K562 treated with DMSO at 1 percent for 4 hours (cell line): ENCODE results near the gene NEURL4. TPM values are rescaled to one million over a fixed set of nuclear protein-coding genes. Genes with fewer than 3 reads are reported as not detected.

Experiments used
- total RNA-seq: library from RNA; unstranded; fragments of 300-600 nt; gene quantifications from 2 replicates; pipeline ENCODE4 v1.2.3, GENCODE V29; 2022; ENCODE audit not compliant: insufficient read depth

NEURL4 gene
- total RNA-seq, result 8.2 and 13.1 TPM in 2 replicates

DNA sequence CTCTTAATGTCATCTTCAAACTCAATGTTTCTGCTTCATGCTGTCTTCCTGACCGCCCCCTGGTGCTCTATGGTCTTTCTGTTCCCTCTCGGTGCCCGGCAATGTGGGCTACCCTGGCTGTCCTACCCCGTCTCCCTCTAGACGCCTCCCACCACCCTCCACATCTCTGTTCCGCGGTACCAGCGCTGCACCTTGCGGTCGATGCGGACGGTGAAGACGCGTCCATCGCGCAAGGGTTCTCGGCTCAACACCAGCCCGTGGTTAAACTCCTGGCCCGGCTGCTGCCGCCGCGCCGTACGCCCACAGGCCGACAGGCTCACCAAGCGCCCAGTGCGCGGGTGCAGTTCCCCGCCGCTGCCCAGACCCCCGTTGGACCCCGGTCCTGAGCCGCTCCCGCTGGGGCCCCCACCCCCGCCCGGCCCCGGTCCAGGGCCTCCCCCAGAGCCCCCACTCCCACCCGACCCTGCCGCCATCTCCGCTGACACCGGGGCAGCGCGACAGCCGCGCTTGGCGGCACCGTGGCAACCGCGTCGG lies at the start of gene NEURL4:
Gene NEURL4, minus strand, starts transcription at position 496 of the 534 bp plus-strand sequence. Its CDS starts 23 bp downstream, at position 473.

GRCh38 chr17:7355053-7355452 lies 25.9 kb upstream of the NEURL4 start, which contains the start of gene TMEM95:
TSS of gene TMEM95 (plus strand) at chr17:7355156. CDS start at chr17:7355205, 49 bp downstream.

DNA sequence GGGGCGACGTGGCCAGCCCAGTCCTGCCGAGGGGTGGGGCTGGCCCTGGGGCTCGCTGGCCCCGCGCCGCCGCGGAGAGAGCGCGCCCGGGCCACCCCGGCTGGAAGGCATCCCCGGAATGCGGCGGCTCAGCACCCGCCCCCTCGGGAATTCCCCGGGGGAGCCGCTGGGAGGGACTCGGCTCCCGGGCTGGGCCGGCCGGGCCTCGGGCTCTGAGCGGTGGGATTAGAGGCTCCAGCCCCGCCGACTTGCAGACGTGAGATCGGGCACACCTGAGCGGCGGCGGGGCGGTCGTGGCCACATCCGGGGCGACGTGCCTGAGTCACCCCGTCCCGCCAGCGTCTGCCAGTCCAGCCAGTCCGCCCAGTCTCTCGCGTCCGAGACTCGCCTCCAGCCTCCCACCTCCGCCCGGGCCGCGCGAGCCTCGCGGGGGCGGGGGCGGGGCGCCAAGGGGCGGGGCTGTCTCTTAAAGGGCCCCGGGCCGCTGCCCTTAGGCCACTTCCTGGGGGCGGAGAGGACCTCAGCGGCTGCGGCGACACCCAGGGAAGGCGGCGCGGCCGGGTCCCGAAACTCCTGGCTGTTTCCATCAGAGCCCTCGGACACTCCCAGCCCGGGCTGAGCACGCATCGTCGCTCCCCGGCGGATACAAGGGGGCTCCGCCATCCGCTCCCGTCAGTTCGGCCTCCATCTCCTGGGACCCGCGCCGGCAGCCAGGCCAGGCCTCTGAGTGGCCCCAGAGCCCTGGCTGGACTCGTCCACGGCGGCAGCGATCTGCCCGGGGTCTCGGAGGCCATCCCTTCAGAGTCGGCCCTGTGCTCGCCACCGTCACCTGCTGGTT lies 22.7 kb upstream of the NEURL4 start, which contains the start of gene KCTD11:
Gene KCTD11, plus strand, starts transcription at position 498 of the 838 bp plus-strand sequence.

GRCh38 chr17:7336240-7337175 lies 7.4 kb upstream of the NEURL4 start, which contains the start of gene ACAP1:
TSS of gene ACAP1 (plus strand) at chr17:7336529. CDS start at chr17:7336735, 206 bp downstream.

GRCh38 chr17:7314719-7315569 lies 14.2 kb downstream of the NEURL4 start, which contains the start of gene GPS2:
TSS of gene GPS2 (minus strand) at chr17:7315360. CDS start at chr17:7315052, 308 bp downstream.

DNA sequence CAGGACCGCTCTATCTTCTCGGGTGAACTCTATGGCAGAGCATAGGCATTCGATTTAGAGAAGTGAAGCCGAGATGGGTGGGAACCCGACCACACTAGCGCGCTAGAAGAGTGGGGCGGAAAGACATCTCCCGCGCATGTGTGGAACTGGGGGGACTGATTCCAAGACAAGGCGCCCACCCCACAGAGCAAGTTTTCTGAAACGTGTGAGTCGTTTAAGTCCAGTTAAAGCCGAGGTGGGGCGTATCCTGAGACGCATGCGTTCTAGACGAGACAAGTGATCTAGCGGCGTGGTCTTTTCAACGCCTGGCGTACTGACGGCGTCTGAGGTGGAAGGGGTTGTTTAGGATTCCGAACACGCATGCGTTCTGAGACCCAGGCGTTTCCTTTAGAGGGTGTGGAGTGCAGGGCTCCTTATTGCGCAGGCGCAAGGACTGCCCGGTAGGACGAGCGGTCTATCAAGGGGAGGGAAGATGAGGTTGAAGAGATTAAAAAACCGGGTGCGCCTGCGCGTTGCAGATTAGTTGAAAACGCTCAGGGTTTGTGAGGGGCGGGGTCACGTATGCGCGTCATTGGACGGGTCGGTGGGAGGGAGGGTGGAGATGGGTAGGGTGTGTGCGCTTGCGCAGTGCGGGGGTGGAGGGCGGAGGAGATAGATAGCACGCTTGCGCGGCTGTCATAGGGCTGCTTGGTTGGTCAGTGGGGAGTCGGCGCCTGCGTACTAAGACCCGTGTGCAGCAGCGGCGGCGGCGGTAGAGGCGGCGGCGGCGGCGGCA lies 22.0 kb downstream of the NEURL4 start, which contains the start of gene EIF5A:
Gene EIF5A, plus strand, starts transcription at position 718 of the 775 bp plus-strand sequence. CDS start 2,008 bp downstream, outside the sequence.

DNA sequence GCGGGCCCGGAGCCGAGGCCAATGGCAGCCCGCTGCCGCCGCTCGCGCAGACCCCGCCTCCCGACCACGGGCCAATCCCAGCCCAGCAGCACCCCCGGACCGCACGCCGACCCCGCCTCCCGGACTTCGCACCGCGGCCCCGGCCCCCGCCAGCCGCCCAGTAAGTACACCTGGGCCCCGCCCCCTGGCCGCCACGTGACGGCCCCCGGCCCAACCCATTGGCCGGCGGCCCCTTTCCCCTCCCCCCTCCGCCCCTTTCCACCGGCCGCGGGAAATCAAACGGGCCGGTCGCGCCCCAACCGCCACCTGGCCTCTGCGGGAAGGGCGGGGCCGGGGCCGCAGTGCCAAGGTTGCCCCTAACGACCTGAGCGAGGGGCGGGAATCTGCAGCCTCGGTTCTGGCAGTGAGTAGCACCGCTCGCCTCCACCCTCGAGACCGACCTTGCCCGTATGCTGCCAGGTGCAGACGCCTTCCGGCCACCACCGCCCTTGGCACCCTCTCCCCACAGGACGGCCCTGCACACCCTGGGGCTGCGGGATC lies 34.5 kb downstream of the NEURL4 start, which contains the start of gene YBX2:
Gene YBX2, minus strand, starts transcription at position 26 of the 540 bp plus-strand sequence. CDS start 139 bp downstream, outside the sequence.

GRCh38 chr17:7281074-7281952 lies 47.8 kb downstream of the NEURL4 start, which contains the start of gene SLC2A4:
TSS of gene SLC2A4 (plus strand) at chr17:7281718. CDS start at chr17:7281935, 217 bp downstream.

Other genes with a start within 250 kb of the NEURL4 start
- gene CLEC10A, start 249.1 kb downstream of the NEURL4 start, total RNA-seq, result not detected in 2 replicates
- gene ASGR2, start 214.5 kb downstream of the NEURL4 start, total RNA-seq, result not detected in 2 replicates
- gene ASGR1, start 150.0 kb downstream of the NEURL4 start, total RNA-seq, result 0.52 TPM in 1 of 2 replicates, not detected in the other
- gene DLG4, start 109.5 kb downstream of the NEURL4 start, total RNA-seq, result 5.6 and 7.8 TPM in 2 replicates
- gene ACADVL, start 109.4 kb downstream of the NEURL4 start, total RNA-seq, result 284 and 290 TPM in 2 replicates
- gene DVL2, start 94.8 kb downstream of the NEURL4 start, total RNA-seq, result 46.3 and 47.3 TPM in 2 replicates
- gene PHF23, start 89.9 kb downstream of the NEURL4 start, total RNA-seq, result 11.3 and 15.0 TPM in 2 replicates
- gene GABARAP, start 86.9 kb downstream of the NEURL4 start, total RNA-seq, result 256 and 265 TPM in 2 replicates
- 77.2 and 80.6 TPM in 2 replicates for gene CTDNEP1, start 77.6 kb downstream of the NEURL4 start, total RNA-seq
- gene ELP5, start 77.1 kb downstream of the NEURL4 start, total RNA-seq, result 46.9 and 57.4 TPM in 2 replicates
- 20.0 and 29.2 TPM in 2 replicates for gene CLDN7, start 66.9 kb downstream of the NEURL4 start, total RNA-seq
- gene SLC2A4, start 47.6 kb downstream of the NEURL4 start, total RNA-seq, result 0.82 TPM in 1 of 2 replicates, not detected in the other
- gene YBX2, start 34.7 kb downstream of the NEURL4 start, total RNA-seq, result not detected in 2 replicates
- gene EIF5A, start 21.7 kb downstream of the NEURL4 start, total RNA-seq, result 354 and 384 TPM in 2 replicates
- 45.5 and 46.9 TPM in 2 replicates for gene GPS2, start 14.0 kb downstream of the NEURL4 start, total RNA-seq
- 4.5 and 5.4 TPM in 2 replicates for gene ACAP1, start 7.2 kb upstream of the NEURL4 start, total RNA-seq
- gene KCTD11, start 22.8 kb upstream of the NEURL4 start, total RNA-seq, result 3.2 and 4.3 TPM in 2 replicates
- not detected in 2 replicates for gene TMEM95, start 25.8 kb upstream of the NEURL4 start, total RNA-seq
- 7.3 and 8.2 TPM in 2 replicates for gene TNK1, start 51.8 kb upstream of the NEURL4 start, total RNA-seq
- 7.7 and 10.7 TPM in 2 replicates for gene PLSCR3, start 65.2 kb upstream of the NEURL4 start, total RNA-seq
- 43.4 and 70.5 TPM in 2 replicates for gene TMEM256, start 74.8 kb upstream of the NEURL4 start, total RNA-seq
- gene NLGN2, start 78.5 kb upstream of the NEURL4 start, total RNA-seq, result 7.1 and 11.9 TPM in 2 replicates
- gene SPEM1, start 91.0 kb upstream of the NEURL4 start, total RNA-seq, result not detected in 2 replicates
- not detected in 2 replicates for gene SPEM2, start 96.3 kb upstream of the NEURL4 start, total RNA-seq
- not detected in 2 replicates for gene SPEM3, start 99.5 kb upstream of the NEURL4 start, total RNA-seq
- 6.8 and 6.9 TPM in 2 replicates for gene TMEM102, start 106.1 kb upstream of the NEURL4 start, total RNA-seq
- gene FGF11, start 110.2 kb upstream of the NEURL4 start, total RNA-seq, result 5.7 and 9.0 TPM in 2 replicates
- gene CHRNB1, start 115.7 kb upstream of the NEURL4 start, total RNA-seq, result 8.1 and 9.3 TPM in 2 replicates
- 3.2 TPM in 2 replicates for gene ZBTB4, start 150.3 kb upstream of the NEURL4 start, total RNA-seq
- gene SLC35G6, start 152.1 kb upstream of the NEURL4 start, total RNA-seq, result not detected in 2 replicates
- gene POLR2A, start 155.0 kb upstream of the NEURL4 start, total RNA-seq, result 59.8 and 69.8 TPM in 2 replicates
- gene TNFSF12, start 219.7 kb upstream of the NEURL4 start, total RNA-seq, result 1.7 and 2.1 TPM in 2 replicates
- gene TNFSF13, start 229.4 kb upstream of the NEURL4 start, total RNA-seq, result 1.0 and 1.9 TPM in 2 replicates
- 36.6 and 40.6 TPM in 2 replicates for gene SENP3, start 232.6 kb upstream of the NEURL4 start, total RNA-seq